SK-N-SH treated with all-trans-retinoic acid at 6 μM for 48 hours (cell line): ENCODE measurements around the gene ANKRD44.

ENCODE experiments used
- CSDC2 ChIP-seq: fragments of 250-450 bp; sonication (Bioruptor Pico); IDR thresholded peaks from 2 replicates; pipeline ENCODE4 v1.5.0; 2020; ENCODE audit warnings: mild to moderate bottlenecking, moderate library complexity
- CSRNP3 ChIP-seq: fragments of 250-450 bp; sonication (Bioruptor Pico); IDR thresholded peaks from 2 replicates; pipeline ENCODE4 v1.5.1; 2021; ENCODE audit warnings: mild to moderate bottlenecking, moderate library complexity
- ISL1 ChIP-seq: fragments of 250-450 bp; sonication (Bioruptor Pico); IDR thresholded peaks from 2 replicates; pipeline ENCODE4 v2.1.2; 2022; ENCODE audit warnings: mild to moderate bottlenecking, moderate library complexity
- PATZ1 ChIP-seq: fragments of 250-450 bp; sonication (Bioruptor Pico); IDR thresholded peaks from 2 replicates; pipeline ENCODE4 v1.8.0; 2020; ENCODE audit warnings: mild to moderate bottlenecking, moderate library complexity, borderline replicate concordance
- TCF4 ChIP-seq: fragments of 250-450 bp; sonication (Bioruptor Pico); IDR thresholded peaks from 2 replicates; pipeline ENCODE4 v1.8.0; 2021; ENCODE audit warnings: mild to moderate bottlenecking, moderate library complexity, borderline replicate concordance
- ZC3H10 ChIP-seq: fragments of 250-450 bp; sonication (Bioruptor Pico); IDR thresholded peaks from 2 replicates; pipeline ENCODE4 v1.5.1; 2021; ENCODE audit warnings: mild to moderate bottlenecking, moderate library complexity
- ZNF8 ChIP-seq: fragments of 450-650 bp; formaldehyde crosslinking; IDR thresholded peaks from 2 replicates; pipeline ENCODE4 v1.5.0; 2020; ENCODE audit warnings: mild to moderate bottlenecking, moderate library complexity

- TF ChIP-seq ZC3H10 (no peak), TCF4 (CRISPR knock-in tag) (no peak), ISL1 (CRISPR knock-in tag) (no peak), CSDC2 (CRISPR knock-in tag) (no peak), ZNF8 (CRISPR knock-in tag) (no peak), PATZ1 (CRISPR knock-in tag) (no peak), CSRNP3 (CRISPR knock-in tag) (no peak)
Observed at GRCh38 chr2:197136452-197136851, 174.1 kb downstream of the ANKRD44 start.
